HG02885 (cell line): ENCODE results near the gene ELAPOR1.
A peak's percentile ranks its signal among the peaks of the same experiment; 100 is the strongest.
"Not testable (repeated sequence)": the region's sequence is repeated elsewhere in the genome, so short reads cannot be mapped to it uniquely, and the experiment has no call there.

Experiments
- ATAC-seq: cut with Tn5 transposase; IDR thresholded peaks from one replicate; pipeline ENCODE4 v1.9.1; 2021; ENCODE audit warnings: mild to moderate bottlenecking; ENCODE audit not compliant: unreplicated experiment, poor library complexity

The ELAPOR1 gene

GRCh38 chr1:109133815-109134214 is 19.9 kb downstream of the ELAPOR1 start:
- peak; percentile 61 for ATAC-seq

- peak; percentile 54 for ATAC-seq
These were observed 20.5 kb downstream of the ELAPOR1 start for GRCh38 chr1:109134423-109134822.

GRCh38 chr1:109135940-109136339 is 22.0 kb downstream of the ELAPOR1 start:
- no peak for ATAC-seq

- ATAC-seq = no peak
These were observed 22.9 kb downstream of the ELAPOR1 start for GRCh38 chr1:109136766-109137165.

- ATAC-seq = no peak
These were observed 24.0 kb downstream of the ELAPOR1 start for GRCh38 chr1:109137958-109138357.

- ATAC-seq = no peak
These were observed 24.4 kb downstream of the ELAPOR1 start for GRCh38 chr1:109138358-109138757.

- no peak for ATAC-seq
These were observed 26.5 kb downstream of the ELAPOR1 start for GRCh38 chr1:109140392-109140791.

- ATAC-seq = no peak
These were observed 28.3 kb downstream of the ELAPOR1 start for GRCh38 chr1:109142260-109142659.

- not testable (repeated sequence) for ATAC-seq
These were observed 28.8 kb downstream of the ELAPOR1 start for GRCh38 chr1:109142725-109143124.

GRCh38 chr1:109148987-109149561 is 35.2 kb downstream of the ELAPOR1 start:
- ATAC-seq = no peak

- ATAC-seq = no peak
These were observed 36.1 kb downstream of the ELAPOR1 start for GRCh38 chr1:109149874-109150601.

- ATAC-seq = no peak
These were observed 37.5 kb downstream of the ELAPOR1 start for GRCh38 chr1:109151146-109151990.

- no peak for ATAC-seq
These were observed 38.3 kb downstream of the ELAPOR1 start for GRCh38 chr1:109152196-109152595.

- no peak for ATAC-seq
These were observed 43.0 kb downstream of the ELAPOR1 start for GRCh38 chr1:109156916-109157385.

- no peak for ATAC-seq
These were observed 44.5 kb downstream of the ELAPOR1 start for GRCh38 chr1:109158433-109158832.

GRCh38 chr1:109159326-109159725 is 45.4 kb downstream of the ELAPOR1 start:
- ATAC-seq = no peak

GRCh38 chr1:109160071-109160840 is 46.3 kb downstream of the ELAPOR1 start:
- ATAC-seq = no peak

GRCh38 chr1:109161858-109162606 is 48.1 kb downstream of the ELAPOR1 start:
- peak; percentile 68 for ATAC-seq

GRCh38 chr1:109162626-109163025 is 48.7 kb downstream of the ELAPOR1 start:
- no peak for ATAC-seq

- ATAC-seq = no peak
These were observed 49.6 kb downstream of the ELAPOR1 start for GRCh38 chr1:109163551-109163950.
